Inflammatory macrophage treated with lipopolysaccharide for 4 hours (primary cell): Measurements from ENCODE around the gene SYT11.
"Not testable (repeated sequence)": the region's sequence is repeated elsewhere in the genome, so short reads cannot be mapped to it uniquely, and the experiment has no call there.

Experiments
- DNase-seq: peaks from one replicate; pipeline ENCODE4 v3.0.0-alpha.2; 2020

Gene SYT11

GRCh38 chr1:155900161-155900560 lies 40.8 kb downstream of the SYT11 start:
- DNase-seq, result no peak

GRCh38 chr1:155904261-155904660 lies 44.9 kb downstream of the SYT11 start:
- DNase-seq, result no peak

GRCh38 chr1:155909894-155910293 lies 50.5 kb downstream of the SYT11 start:
- peak; percentile 89 for DNase-seq

GRCh38 chr1:155910621-155911121 lies 51.3 kb downstream of the SYT11 start:
- peak; percentile 31 for DNase-seq

GRCh38 chr1:155911156-155912055 lies 52.0 kb downstream of the SYT11 start, which contains the start of gene RIT1:
TSS of gene RIT1 (minus strand) at chr1:155911349. CDS start at chr1:155910761, 588 bp downstream.
- peak; percentile 92 for DNase-seq

GRCh38 chr1:155912056-155912536 lies 52.7 kb downstream of the SYT11 start:
- no peak for DNase-seq

GRCh38 chr1:155913969-155914757 lies 54.8 kb downstream of the SYT11 start:
- DNase-seq, result no peak

- no peak for DNase-seq
Observed at GRCh38 chr1:155918660-155919059, 59.3 kb downstream of the SYT11 start.

GRCh38 chr1:155919801-155920200 lies 60.4 kb downstream of the SYT11 start:
- DNase-seq, result no peak

GRCh38 chr1:155920717-155921116 lies 61.4 kb downstream of the SYT11 start:
- DNase-seq, result no peak

- DNase-seq, result no peak
Observed at GRCh38 chr1:155925506-155925905, 66.1 kb downstream of the SYT11 start.

- DNase-seq, result no peak
Observed at GRCh38 chr1:155929057-155929456, 69.7 kb downstream of the SYT11 start.

GRCh38 chr1:155930725-155931124 lies 71.4 kb downstream of the SYT11 start:
- DNase-seq, result not testable (repeated sequence)

GRCh38 chr1:155931332-155932038 lies 72.1 kb downstream of the SYT11 start:
- DNase-seq, result no peak

GRCh38 chr1:155932081-155932480 lies 72.7 kb downstream of the SYT11 start:
- DNase-seq, result no peak

GRCh38 chr1:155932487-155932886 lies 73.1 kb downstream of the SYT11 start:
- no peak for DNase-seq

GRCh38 chr1:155933591-155934096 lies 74.3 kb downstream of the SYT11 start:
- no peak for DNase-seq

GRCh38 chr1:155934097-155934935 lies 74.9 kb downstream of the SYT11 start, which contains the start of gene KHDC4:
TSS of gene KHDC4 (minus strand) at chr1:155934413. CDS start at chr1:155934373, 40 bp downstream.
- DNase-seq, result peak; percentile 99
